Mesenchymal stem cell (in vitro differentiated cells and primary cell): ENCODE measurements around the gene PDZRN3.

Experiments used
- DNase-seq: peaks from one replicate; pipeline ENCODE4 v3.0.0-alpha.2; 2013
- H2AFZ ChIP-seq: one replicate; pipeline ENCODE4 v1.6.1; 2013; ENCODE audit warnings: low read depth, mild to moderate bottlenecking, control low read depth, inconsistent platforms, low read length, moderate library complexity
- H2AK5ac ChIP-seq: 2 replicates; pipeline ENCODE4 v1.6.1; 2013; ENCODE audit warnings: low read length, moderate library complexity, mild to moderate bottlenecking, inconsistent platforms; ENCODE audit not compliant: severe bottlenecking
- H2BK120ac ChIP-seq: one replicate; pipeline ENCODE4 v1.6.1; 2013; ENCODE audit warnings: low read depth, mild to moderate bottlenecking, inconsistent platforms, low read length, moderate library complexity
- H2BK12ac ChIP-seq, 2 experiments: one replicate each; pipeline ENCODE4 v1.6.1; 2013; ENCODE audit warnings: inconsistent platforms in 2 of 2, low read length in 2 of 2, mild to moderate bottlenecking in 2 of 2, moderate library complexity in 2 of 2, control low read depth in 1 of 2
- H2BK15ac ChIP-seq: one replicate; pipeline ENCODE4 v1.6.1; 2013; ENCODE audit warnings: mild to moderate bottlenecking, low read depth, inconsistent platforms; ENCODE audit not compliant: poor library complexity, severe bottlenecking
- H2BK5ac ChIP-seq: 2 replicates; pipeline ENCODE4 v1.6.1; 2013; ENCODE audit warnings: low read depth, mild to moderate bottlenecking, low read length, control low read depth, inconsistent platforms; ENCODE audit not compliant: poor library complexity, severe bottlenecking
- H3K14ac ChIP-seq, 2 experiments: one replicate each; pipeline ENCODE4 v1.6.1; 2013; ENCODE audit warnings: inconsistent platforms in 2 of 2, low read length in 2 of 2, control low read depth in 1 of 2, mild to moderate bottlenecking in 1 of 2, moderate library complexity in 1 of 2
- H3K18ac ChIP-seq, 2 experiments: one replicate each; pipeline ENCODE4 v1.6.1; 2013; ENCODE audit warnings: inconsistent platforms in 2 of 2, low read length in 2 of 2, control low read depth in 1 of 2, low read depth in 1 of 2, mild to moderate bottlenecking in 1 of 2
- H3K23ac ChIP-seq, 2 experiments: one replicate each; pipeline ENCODE4 v1.6.1; 2013; ENCODE audit warnings: inconsistent platforms in 2 of 2, low read length in 2 of 2, mild to moderate bottlenecking in 2 of 2, moderate library complexity in 2 of 2, control low read depth in 1 of 2
- H3K27ac ChIP-seq: 2 replicates; pipeline ENCODE4 v1.5.1; 2013; ENCODE audit warnings: mild to moderate bottlenecking, moderate library complexity, low read length, control low read depth, inconsistent platforms; ENCODE audit not compliant: poor library complexity, severe bottlenecking
- H3K27me3 ChIP-seq, 2 experiments: 2 replicates each; pipeline versions ENCODE4 v1.6.1 to v1.7.0; 2013; ENCODE audit warnings: low read length in 2 of 2, mild to moderate bottlenecking in 2 of 2, moderate library complexity in 2 of 2, control low read depth in 1 of 2, inconsistent platforms in 1 of 2; ENCODE audit not compliant: control insufficient read depth in 1 of 2, insufficient read depth in 1 of 2
- H3K36me3 ChIP-seq, 2 experiments: 2 replicates each; pipeline versions ENCODE4 v1.6.1 to v1.7.0; 2013; ENCODE audit warnings: low read length in 2 of 2, control low read depth in 1 of 2, inconsistent platforms in 1 of 2, low read depth in 1 of 2, mild to moderate bottlenecking in 1 of 2; ENCODE audit not compliant: insufficient read depth in 2 of 2, control insufficient read depth in 1 of 2
- H3K4ac ChIP-seq, 2 experiments: one replicate each; pipeline ENCODE4 v1.6.1; 2013; ENCODE audit warnings: inconsistent platforms in 2 of 2, low read length in 2 of 2, mild to moderate bottlenecking in 2 of 2, moderate library complexity in 2 of 2, control low read depth in 1 of 2, low read depth in 1 of 2
- H3K4me1 ChIP-seq: 2 replicates; pipeline ENCODE4 v1.6.1; 2013; ENCODE audit warnings: low read depth, low read length, control low read depth; ENCODE audit not compliant: control insufficient read depth, insufficient read depth
- H3K4me2 ChIP-seq: 2 replicates; pipeline ENCODE4 v1.6.1; 2013; ENCODE audit warnings: low read length, mild to moderate bottlenecking, inconsistent platforms; ENCODE audit not compliant: poor library complexity, severe bottlenecking
- H3K4me3 ChIP-seq, 2 experiments: 2 replicates each; pipeline versions ENCODE4 v1.5.1 to v1.7.0; 2013; ENCODE audit warnings: low read length in 2 of 2, mild to moderate bottlenecking in 2 of 2, control low read depth in 1 of 2, low read depth in 1 of 2; ENCODE audit not compliant: insufficient read depth in 1 of 2
- H3K79me1 ChIP-seq: replicated peaks from 2 replicates; pipeline ENCODE4 v1.6.1; 2013; ENCODE audit warnings: mild to moderate bottlenecking, control low read depth, low read length, inconsistent platforms; ENCODE audit not compliant: poor library complexity, severe bottlenecking
- H3K9ac ChIP-seq: 2 replicates; pipeline ENCODE4 v1.7.0; 2013; ENCODE audit warnings: mild to moderate bottlenecking, low read length, moderate library complexity
- H3K9me3 ChIP-seq: 2 replicates; pipeline ENCODE4 v1.7.0; 2013; ENCODE audit warnings: mild to moderate bottlenecking, low read length; ENCODE audit not compliant: control insufficient read depth
- H4K8ac ChIP-seq: one replicate; pipeline ENCODE4 v1.6.1; 2013; ENCODE audit warnings: inconsistent platforms, mild to moderate bottlenecking, low read length, moderate library complexity
- H4K91ac ChIP-seq: one replicate; pipeline ENCODE4 v1.6.1; 2013; ENCODE audit warnings: mild to moderate bottlenecking, low read length, inconsistent platforms
- WGBS: methylation state at CpG from one replicate; pipeline ENCODE4 v1.1.7; 2013; ENCODE audit warnings: mixed read lengths; 5-methylcytosine and 5-hydroxymethylcytosine counted together

The PDZRN3 gene

DNA sequence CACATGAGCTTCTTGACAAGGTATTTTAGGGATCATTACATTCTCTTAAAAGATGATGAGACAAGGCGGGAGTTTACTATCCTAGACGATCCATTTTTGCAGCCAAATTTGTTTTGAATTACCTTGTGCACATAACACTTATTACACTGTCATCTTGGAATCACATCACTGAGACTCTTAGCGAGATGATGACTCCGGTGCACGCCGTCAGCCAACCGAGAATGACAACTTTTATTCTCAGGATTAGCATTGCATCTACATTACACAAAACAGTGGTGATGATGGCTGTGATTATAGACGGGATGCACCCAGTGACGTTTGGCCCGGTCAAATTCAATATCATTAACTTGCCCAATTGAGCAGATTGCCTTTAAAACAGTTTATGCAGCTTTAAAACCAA is 216.1 kb downstream of the PDZRN3 start:
- no peak overlapping the region for H2BK5ac ChIP-seq
- H3K4ac ChIP-seq, result no peak overlapping the region
- no peak overlapping the region for H3K4me3 ChIP-seq
- H2BK120ac ChIP-seq, result no peak overlapping the region
- no peak overlapping the region for H3K9ac ChIP-seq
- H3K14ac ChIP-seq, result no peak overlapping the region
- no peak overlapping the region for H3K23ac ChIP-seq
- no peak overlapping the region for H4K8ac ChIP-seq
- no peak overlapping the region for H2AK5ac ChIP-seq
- no peak for DNase-seq
- H3K27me3 ChIP-seq, result peaks cover 0 to 3% of the 10 kb centered on the region in 2 experiments
- H3K9me3 ChIP-seq, result no peaks in the 10 kb centered on the region
- no peak overlapping the region for H2AFZ ChIP-seq
- H3K27ac ChIP-seq, result no peak overlapping the region
- peaks cover 0 to 32% of the 10 kb centered on the region in 2 experiments for H3K36me3 ChIP-seq
- peaks cover 3% of the 10 kb centered on the region for H3K4me1 ChIP-seq
- H2BK15ac ChIP-seq, result no peak overlapping the region
- no peaks in the 10 kb centered on the region for H3K79me1 ChIP-seq
- H3K4me2 ChIP-seq, result no peak overlapping the region
- WGBS, result 96% methylated on average over 10 of the region's 10 CpGs
- no peak overlapping the region for H2BK12ac ChIP-seq
- no peak overlapping the region for H4K91ac ChIP-seq
- no peak overlapping the region for H3K18ac ChIP-seq

GRCh38 chr3:73407577-73407976 is 217.2 kb downstream of the PDZRN3 start:
- Histone ChIP-seq H3K14ac (no peak overlapping the region), H3K27me3 (peaks cover 0 to 3% of the 10 kb centered on the region in 2 experiments), H3K79me1 (no peaks in the 10 kb centered on the region), H3K4ac (no peak overlapping the region), H2BK120ac (no peak overlapping the region), H3K27ac (no peak overlapping the region), H3K36me3 (peaks cover 0 to 31% of the 10 kb centered on the region in 2 experiments), H3K9ac (no peak overlapping the region), H3K23ac (no peak overlapping the region), H2BK5ac (no peak overlapping the region), H3K4me1 (peaks cover 3% of the 10 kb centered on the region), H3K18ac (no peak overlapping the region), H4K8ac (no peak overlapping the region), H3K9me3 (no peaks in the 10 kb centered on the region), H2BK12ac (no peak overlapping the region), H2AK5ac (no peak overlapping the region), H3K4me3 (no peak overlapping the region), H3K4me2 (no peak overlapping the region), H4K91ac (no peak overlapping the region), H2BK15ac (no peak overlapping the region), H2AFZ (no peak overlapping the region)
- no peak for DNase-seq
- WGBS, result 97% methylated on average over 2 of the region's 2 CpGs

GRCh38 chr3:73405853-73406252 is 218.9 kb downstream of the PDZRN3 start:
- Histone ChIP-seq H4K91ac (no peak overlapping the region), H2AK5ac (no peak overlapping the region), H3K4me2 (no peak overlapping the region), H3K23ac (no peak overlapping the region), H4K8ac (no peak overlapping the region), H2BK12ac (no peak overlapping the region), H3K27ac (no peak overlapping the region), H3K14ac (no peak overlapping the region), H3K9ac (peak overlapping the region; percentile 26), H3K36me3 (peaks cover 0 to 35% of the 10 kb centered on the region in 2 experiments), H3K27me3 (no peaks in the 10 kb centered on the region), H3K18ac (no peak overlapping the region), H3K4ac (no peak overlapping the region), H2BK5ac (no peak overlapping the region), H3K4me3 (peak overlapping the region in 1 of 2 experiments; percentile 12), H3K79me1 (no peaks in the 10 kb centered on the region), H3K4me1 (peaks cover 4% of the 10 kb centered on the region), H2AFZ (no peak overlapping the region), H2BK120ac (no peak overlapping the region), H3K9me3 (no peaks in the 10 kb centered on the region), H2BK15ac (no peak overlapping the region)
- peak; percentile 67 for DNase-seq
- WGBS, result 36% methylated on average over 4 of the region's 4 CpGs

DNA sequence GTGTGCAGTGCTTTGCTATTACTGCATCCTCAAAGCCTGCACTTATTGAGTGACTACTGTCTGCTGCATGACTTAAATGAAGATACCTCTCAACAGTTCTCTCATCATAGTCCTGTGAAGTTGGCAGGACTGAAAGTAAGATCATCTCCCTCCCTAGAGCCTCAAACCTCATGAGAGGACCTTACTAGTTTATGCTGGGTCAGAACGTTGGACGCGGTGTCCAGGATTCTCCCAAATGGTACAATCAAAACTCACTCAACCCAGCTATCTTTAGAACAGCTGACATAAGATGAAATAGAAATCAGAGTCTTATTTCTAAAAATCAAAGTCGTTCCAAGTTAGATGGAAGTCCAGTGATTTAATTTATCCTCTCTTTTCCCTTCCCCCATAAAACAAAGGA is 219.7 kb downstream of the PDZRN3 start:
- H3K9me3 ChIP-seq, result no peaks in the 10 kb centered on the region
- peak overlapping the region; percentile 43 for H3K27ac ChIP-seq
- H2BK5ac ChIP-seq, result no peak overlapping the region
- H3K36me3 ChIP-seq, result peaks cover 0 to 40% of the 10 kb centered on the region in 2 experiments
- DNase-seq, result no peak
- no peak overlapping the region for H2BK120ac ChIP-seq
- no peak overlapping the region for H2AFZ ChIP-seq
- H2BK12ac ChIP-seq, result no peak overlapping the region
- H3K4ac ChIP-seq, result no peak overlapping the region
- no peak overlapping the region for H3K14ac ChIP-seq
- H3K4me1 ChIP-seq, result peaks cover 4% of the 10 kb centered on the region
- no peak overlapping the region for H4K8ac ChIP-seq
- H3K4me3 ChIP-seq, result no peak overlapping the region
- H3K4me2 ChIP-seq, result no peak overlapping the region
- no peak overlapping the region for H2BK15ac ChIP-seq
- WGBS, result 95% methylated on average over 3 of the region's 4 CpGs
- H3K23ac ChIP-seq, result no peak overlapping the region
- no peak overlapping the region for H2AK5ac ChIP-seq
- H3K9ac ChIP-seq, result no peak overlapping the region
- H3K18ac ChIP-seq, result no peak overlapping the region
- H3K79me1 ChIP-seq, result no peaks in the 10 kb centered on the region
- no peaks in the 10 kb centered on the region for H3K27me3 ChIP-seq
- no peak overlapping the region for H4K91ac ChIP-seq
